ENCODE results near the gene GNAQ. TPM values are rescaled to one million over a fixed set of nuclear protein-coding genes. Genes with fewer than 3 reads are reported as not detected.

GNAQ gene
- total RNA-seq, 4 donors from 2014 or later = 13.1 to 19.7 (median 16.4) TPM

DNA sequence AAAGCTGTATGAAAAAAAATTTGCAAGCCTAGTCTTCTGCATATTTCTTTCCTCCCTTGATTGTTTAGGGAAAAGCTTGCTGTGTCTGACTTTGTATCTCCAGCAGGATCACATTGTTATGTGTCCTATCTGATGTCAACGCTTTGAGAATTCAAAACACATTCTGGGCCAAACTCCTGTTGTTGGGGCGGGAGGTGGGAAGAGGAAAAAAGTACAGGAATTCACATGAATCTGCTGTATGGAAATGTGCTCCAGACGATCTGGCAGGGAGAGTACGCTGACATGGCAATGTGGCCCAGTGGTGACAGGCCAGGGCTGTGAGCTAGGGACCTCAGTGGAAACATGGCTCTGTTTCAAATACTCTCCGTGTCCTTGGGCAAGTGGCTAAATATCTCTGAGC lies 296.1 kb downstream of the GNAQ start:
- WGBS, 2 donors = 52 to 63% methylated on average over 5 of the region's 5 CpGs

DNA sequence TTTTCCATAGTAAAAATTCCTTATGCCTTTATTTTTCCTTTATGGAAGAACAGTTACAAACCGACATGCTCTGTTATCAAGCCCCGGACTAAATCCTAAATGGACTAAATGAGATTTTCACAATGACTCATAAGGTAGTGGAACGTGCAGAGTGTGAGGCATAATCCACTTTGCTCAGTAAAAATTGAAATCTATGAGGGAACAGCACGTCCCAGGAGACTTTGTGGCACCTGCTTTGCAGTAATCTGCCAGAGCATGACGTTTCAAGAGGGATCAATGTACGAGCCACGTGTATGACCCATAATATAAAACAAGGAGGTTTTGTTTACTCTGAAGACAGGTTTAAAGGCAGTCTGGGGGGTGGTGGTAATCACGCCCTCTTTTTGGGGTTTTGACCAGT lies 299.7 kb downstream of the GNAQ start:
- DNase-seq (ENCODE audit: low spot score in 2 of 2) = no peak
- WGBS, 2 donors = 91 to 92% methylated on average over 8 of the region's 8 CpGs
- no peak for TF ChIP-seq POLR2A (IDR thresholded peaks at IDR 0.05)
- TF ChIP-seq, protein P1, sequence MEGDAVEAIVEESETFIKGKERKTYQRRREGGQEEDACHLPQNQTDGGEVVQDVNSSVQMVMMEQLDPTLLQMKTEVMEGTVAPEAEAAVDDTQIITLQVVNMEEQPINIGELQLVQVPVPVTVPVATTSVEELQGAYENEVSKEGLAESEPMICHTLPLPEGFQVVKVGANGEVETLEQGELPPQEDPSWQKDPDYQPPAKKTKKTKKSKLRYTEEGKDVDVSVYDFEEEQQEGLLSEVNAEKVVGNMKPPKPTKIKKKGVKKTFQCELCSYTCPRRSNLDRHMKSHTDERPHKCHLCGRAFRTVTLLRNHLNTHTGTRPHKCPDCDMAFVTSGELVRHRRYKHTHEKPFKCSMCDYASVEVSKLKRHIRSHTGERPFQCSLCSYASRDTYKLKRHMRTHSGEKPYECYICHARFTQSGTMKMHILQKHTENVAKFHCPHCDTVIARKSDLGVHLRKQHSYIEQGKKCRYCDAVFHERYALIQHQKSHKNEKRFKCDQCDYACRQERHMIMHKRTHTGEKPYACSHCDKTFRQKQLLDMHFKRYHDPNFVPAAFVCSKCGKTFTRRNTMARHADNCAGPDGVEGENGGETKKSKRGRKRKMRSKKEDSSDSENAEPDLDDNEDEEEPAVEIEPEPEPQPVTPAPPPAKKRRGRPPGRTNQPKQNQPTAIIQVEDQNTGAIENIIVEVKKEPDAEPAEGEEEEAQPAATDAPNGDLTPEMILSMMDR (IDR thresholded peaks at IDR 0.05) = no peak
- H3K4me3 ChIP-seq (ENCODE audit: low read depth, poor library complexity, severe bottlenecking) = no peak overlapping the region
- intact Hi-C loops (cut with DNase I; ENCODE audit: low total_unique reads) = no loop called here

More for the DNA sequence above, 296.1 kb downstream of the GNAQ start:
- TF ChIP-seq POLR2A (IDR thresholded peaks at IDR 0.05) = no peak
- TF ChIP-seq, protein P1 (IDR thresholded peaks at IDR 0.05) = no peak
- DNase-seq (ENCODE audit: low spot score in 2 of 2) = peak; percentile 30 to 87
- intact Hi-C loops (cut with DNase I; ENCODE audit: low total_unique reads) = no loop called here
- H3K4me3 ChIP-seq (ENCODE audit: low read depth, poor library complexity, severe bottlenecking) = no peak overlapping the region

DNA sequence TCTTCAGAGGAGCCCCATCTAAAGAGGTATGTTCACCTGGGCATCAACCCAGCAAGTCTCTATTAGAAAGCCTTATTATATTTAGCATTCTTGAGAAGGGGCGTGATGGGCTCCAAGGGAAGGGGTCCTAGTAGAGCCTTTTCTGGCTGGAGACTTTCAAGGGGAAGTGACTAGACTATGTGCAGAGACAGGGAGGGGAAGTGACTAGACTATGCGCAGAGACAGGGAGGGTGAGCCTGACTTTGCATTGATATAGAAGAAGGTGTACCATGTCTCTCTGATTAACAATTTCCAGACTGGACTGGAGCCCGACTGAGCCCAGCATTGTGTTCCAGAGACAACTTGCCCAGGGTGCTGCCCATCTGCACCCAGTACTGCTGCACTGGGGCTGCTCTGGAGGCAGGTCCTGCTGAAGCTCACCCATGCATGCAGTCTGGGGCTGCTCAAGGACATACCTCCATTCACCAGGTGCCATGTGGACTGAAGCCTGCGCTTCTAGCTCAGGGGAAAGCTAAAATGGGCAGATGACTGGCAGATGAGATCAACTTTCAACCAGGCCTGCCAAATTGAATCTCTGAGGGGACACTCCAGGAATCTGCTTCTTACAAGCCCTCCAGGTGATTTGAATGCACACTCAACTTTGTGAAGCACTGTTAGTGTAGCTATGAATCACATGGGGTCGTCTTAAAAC lies 300.5 kb downstream of the GNAQ start:
- TF ChIP-seq, protein P1 (IDR thresholded peaks at IDR 0.05) = no peak
- no peak for TF ChIP-seq POLR2A (IDR thresholded peaks at IDR 0.05)
- WGBS, 2 donors = 87 to 91% methylated on average over 5 of the region's 5 CpGs
- no peak overlapping the region for H3K4me3 ChIP-seq (ENCODE audit: low read depth, poor library complexity, severe bottlenecking)
- no peak for DNase-seq (ENCODE audit: low spot score in 2 of 2)
- intact Hi-C loops (cut with DNase I; ENCODE audit: low total_unique reads) = no loop called here

DNA sequence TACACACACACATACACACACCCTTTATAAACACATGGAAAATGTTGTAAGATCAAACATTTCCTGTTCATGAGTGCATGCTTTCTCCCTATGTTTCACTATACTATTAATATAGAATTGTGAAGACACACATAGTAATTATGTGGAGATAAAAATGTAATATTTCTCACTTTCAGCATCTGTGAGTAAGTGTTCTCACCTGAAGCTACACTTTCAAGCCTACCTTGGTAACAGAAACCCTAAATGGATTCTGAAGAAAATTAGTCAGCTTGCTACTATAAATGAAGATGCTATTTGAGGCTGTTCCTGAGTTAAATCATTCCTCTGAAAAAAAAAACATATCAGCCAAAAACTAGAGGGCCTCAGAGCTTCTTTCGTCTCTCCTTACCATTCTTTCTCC lies 302.4 kb downstream of the GNAQ start:
- intact Hi-C loops (cut with DNase I; ENCODE audit: low total_unique reads) = no loop called here
- DNase-seq (ENCODE audit: low spot score in 2 of 2) = no peak
- H3K4me3 ChIP-seq (ENCODE audit: low read depth, poor library complexity, severe bottlenecking) = no peak overlapping the region
- TF ChIP-seq, protein P1 (IDR thresholded peaks at IDR 0.05) = no peak
- TF ChIP-seq POLR2A (IDR thresholded peaks at IDR 0.05) = no peak
- WGBS, 2 donors = 85 to 91% methylated on average over 1 of the region's 1 CpG

DNA sequence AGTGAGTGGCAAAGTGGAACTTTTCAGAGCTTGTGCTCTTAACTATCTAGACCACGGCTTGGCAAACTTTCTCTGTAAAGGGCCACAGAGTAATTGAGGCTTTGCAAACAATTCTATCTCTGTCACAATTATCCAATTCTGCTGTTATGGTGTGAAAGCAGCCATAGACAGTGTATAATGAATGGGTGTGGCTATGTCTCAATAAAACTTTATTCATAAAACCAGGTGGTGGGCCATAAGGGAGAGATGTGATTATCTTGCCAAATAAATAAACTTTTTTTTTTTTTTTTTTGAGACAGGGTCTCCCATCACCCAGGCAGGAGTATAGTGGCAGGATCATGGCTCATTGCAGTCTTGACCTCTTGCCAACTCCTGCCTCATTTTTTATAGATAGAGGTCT lies 304.8 kb downstream of the GNAQ start:
- WGBS, 2 donors = 96 to 100% methylated on average over 1 of the region's 1 CpG
- H3K4me3 ChIP-seq (ENCODE audit: low read depth, poor library complexity, severe bottlenecking) = no peak overlapping the region
- DNase-seq (ENCODE audit: low spot score in 2 of 2) = no peak
- no peak for TF ChIP-seq POLR2A (IDR thresholded peaks at IDR 0.05)
- TF ChIP-seq, protein P1 (IDR thresholded peaks at IDR 0.05) = no peak
- intact Hi-C loops (cut with DNase I; ENCODE audit: low total_unique reads) = no loop called here

DNA sequence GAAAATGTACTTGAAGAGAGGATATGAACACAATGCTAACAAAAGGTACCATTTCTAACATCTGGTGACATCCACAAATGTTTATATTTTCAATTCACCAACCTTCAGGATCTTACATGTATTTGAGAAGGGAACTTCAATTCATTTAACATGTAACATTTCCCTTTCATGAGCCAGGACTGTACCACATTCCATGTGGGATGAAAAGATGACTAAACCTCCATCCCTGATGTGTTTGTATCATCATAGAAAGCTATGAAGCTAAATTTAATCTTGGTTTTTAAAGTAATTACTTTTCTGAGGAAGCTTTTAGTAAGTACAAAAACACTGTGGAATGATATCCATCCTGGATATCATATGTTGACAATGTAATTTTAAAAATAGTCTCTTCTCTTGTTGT lies 305.3 kb downstream of the GNAQ start:
- intact Hi-C loops (cut with DNase I; ENCODE audit: low total_unique reads) = no loop called here
- no peak overlapping the region for H3K4me3 ChIP-seq (ENCODE audit: low read depth, poor library complexity, severe bottlenecking)
- TF ChIP-seq POLR2A (IDR thresholded peaks at IDR 0.05) = no peak
- TF ChIP-seq, protein P1 (IDR thresholded peaks at IDR 0.05) = no peak
- DNase-seq (ENCODE audit: low spot score in 2 of 2) = no peak

Data from lower leg skin (tissue), 4 donors.